ENCODE measurements around the gene OR13A1.
"Not testable (repeated sequence)": the region's sequence is repeated elsewhere in the genome, so short reads cannot be mapped to it uniquely, and the experiment has no call there.

The OR13A1 gene

GRCh38 chr10:45308707-45309106, 6.7 kb downstream of the OR13A1 start:
- TF ChIP-seq, protein P1, sequence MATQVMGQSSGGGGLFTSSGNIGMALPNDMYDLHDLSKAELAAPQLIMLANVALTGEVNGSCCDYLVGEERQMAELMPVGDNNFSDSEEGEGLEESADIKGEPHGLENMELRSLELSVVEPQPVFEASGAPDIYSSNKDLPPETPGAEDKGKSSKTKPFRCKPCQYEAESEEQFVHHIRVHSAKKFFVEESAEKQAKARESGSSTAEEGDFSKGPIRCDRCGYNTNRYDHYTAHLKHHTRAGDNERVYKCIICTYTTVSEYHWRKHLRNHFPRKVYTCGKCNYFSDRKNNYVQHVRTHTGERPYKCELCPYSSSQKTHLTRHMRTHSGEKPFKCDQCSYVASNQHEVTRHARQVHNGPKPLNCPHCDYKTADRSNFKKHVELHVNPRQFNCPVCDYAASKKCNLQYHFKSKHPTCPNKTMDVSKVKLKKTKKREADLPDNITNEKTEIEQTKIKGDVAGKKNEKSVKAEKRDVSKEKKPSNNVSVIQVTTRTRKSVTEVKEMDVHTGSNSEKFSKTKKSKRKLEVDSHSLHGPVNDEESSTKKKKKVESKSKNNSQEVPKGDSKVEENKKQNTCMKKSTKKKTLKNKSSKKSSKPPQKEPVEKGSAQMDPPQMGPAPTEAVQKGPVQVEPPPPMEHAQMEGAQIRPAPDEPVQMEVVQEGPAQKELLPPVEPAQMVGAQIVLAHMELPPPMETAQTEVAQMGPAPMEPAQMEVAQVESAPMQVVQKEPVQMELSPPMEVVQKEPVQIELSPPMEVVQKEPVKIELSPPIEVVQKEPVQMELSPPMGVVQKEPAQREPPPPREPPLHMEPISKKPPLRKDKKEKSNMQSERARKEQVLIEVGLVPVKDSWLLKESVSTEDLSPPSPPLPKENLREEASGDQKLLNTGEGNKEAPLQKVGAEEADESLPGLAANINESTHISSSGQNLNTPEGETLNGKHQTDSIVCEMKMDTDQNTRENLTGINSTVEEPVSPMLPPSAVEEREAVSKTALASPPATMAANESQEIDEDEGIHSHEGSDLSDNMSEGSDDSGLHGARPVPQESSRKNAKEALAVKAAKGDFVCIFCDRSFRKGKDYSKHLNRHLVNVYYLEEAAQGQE (IDR thresholded peaks at IDR 0.05; ENCODE audit: insufficient replicate concordance, low read depth) = no peak
- peak; percentile 23 for TF ChIP-seq CTCF (IDR thresholded peaks at IDR 0.05; ENCODE audit: insufficient read depth, low read length)
- peak; percentile 3 to 42 for DNase-seq (ENCODE audit: low read depth in 1 of 2, low spot score in 1 of 2)
- Histone ChIP-seq H3K27me3 (ENCODE audit: insufficient read depth, poor library complexity, severe bottlenecking) (no peaks in the 10 kb centered on the region), H3K27ac (replicated peaks) (no peak overlapping the region), H3K4me3 (replicated peaks; ENCODE audit: insufficient read depth, low read length) (no peak overlapping the region)

GRCh38 chr10:45302573-45302972, 12.8 kb downstream of the OR13A1 start:
- no peak for DNase-seq (ENCODE audit: low read depth in 1 of 2, low spot score in 1 of 2)
- Histone ChIP-seq H3K27ac (replicated peaks) (no peak overlapping the region), H3K27me3 (ENCODE audit: insufficient read depth, poor library complexity, severe bottlenecking) (no peaks in the 10 kb centered on the region), H3K4me3 (replicated peaks; ENCODE audit: insufficient read depth, low read length) (no peak overlapping the region)
- TF ChIP-seq GABPA (IDR thresholded peaks at IDR 0.05; ENCODE audit: low read depth) = no peak
- no peak for TF ChIP-seq CTCF (IDR thresholded peaks at IDR 0.05; ENCODE audit: insufficient read depth, low read length)
- TF ChIP-seq, protein P1 (IDR thresholded peaks at IDR 0.05; ENCODE audit: insufficient replicate concordance, low read depth) = no peak
- no peak for TF ChIP-seq POLR2AphosphoS5 (IDR thresholded peaks at IDR 0.05; ENCODE audit: low read depth)
- no peak for TF ChIP-seq SPI1 (IDR thresholded peaks at IDR 0.05; ENCODE audit: borderline replicate concordance, low read depth)

DNA sequence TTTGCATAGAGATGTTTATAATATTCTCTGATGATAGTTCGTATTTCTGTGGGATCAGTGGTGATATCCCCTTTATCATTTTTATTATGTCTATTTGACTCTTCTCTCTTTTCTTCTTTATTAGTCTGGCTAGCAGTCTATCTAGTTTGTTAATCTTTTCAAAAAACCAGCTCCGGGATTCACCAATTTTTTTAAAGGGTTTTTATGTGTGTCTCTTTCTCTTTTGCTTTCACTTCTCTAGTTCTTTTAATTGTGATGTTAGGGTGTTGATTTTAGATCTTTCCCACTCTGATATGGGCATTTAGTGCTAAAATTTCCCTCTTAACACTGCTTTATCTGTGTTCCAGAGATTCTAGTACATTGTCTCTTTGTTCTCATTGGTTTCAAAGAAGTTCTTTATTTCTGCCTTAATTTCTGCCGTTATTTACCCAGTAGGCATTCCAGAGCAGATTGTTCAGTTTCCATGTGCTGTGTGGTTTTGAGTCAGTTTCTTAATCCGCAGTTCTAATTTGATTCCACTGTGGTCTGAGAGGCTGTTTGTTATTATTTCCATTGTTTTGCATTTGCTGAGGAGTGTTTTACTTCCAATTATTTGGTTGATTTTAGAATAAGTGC, 17.0 kb downstream of the OR13A1 start:
- not testable (repeated sequence) for H3K27ac ChIP-seq (replicated peaks); DNase-seq (ENCODE audit: low read depth in 1 of 2, low spot score in 1 of 2); H3K4me3 ChIP-seq (replicated peaks; ENCODE audit: insufficient read depth, low read length); H3K27me3 ChIP-seq (ENCODE audit: insufficient read depth, poor library complexity, severe bottlenecking)

DNA sequence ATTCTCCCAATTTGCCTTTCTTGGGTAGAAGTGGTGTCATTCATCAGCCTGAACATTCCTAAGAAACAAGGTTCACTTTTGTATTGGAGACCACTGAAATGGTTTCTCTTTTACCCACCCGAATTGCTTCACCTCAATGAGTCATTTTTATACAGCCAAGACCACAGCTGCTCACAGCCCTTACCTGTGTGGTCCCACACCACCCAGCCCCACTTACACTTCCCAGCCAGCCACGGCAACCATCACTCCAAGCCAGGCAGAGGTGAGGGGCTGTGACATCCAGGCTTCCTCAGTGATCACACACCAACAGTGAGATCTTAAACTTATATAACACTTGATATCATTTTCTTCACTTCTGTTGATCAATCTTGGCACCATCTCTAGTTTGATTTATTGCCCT, 20.7 kb downstream of the OR13A1 start:
- Histone ChIP-seq H3K27ac (replicated peaks) (no peak overlapping the region), H3K27me3 (ENCODE audit: insufficient read depth, poor library complexity, severe bottlenecking) (no peaks in the 10 kb centered on the region), H3K4me3 (replicated peaks; ENCODE audit: insufficient read depth, low read length) (no peak overlapping the region)
- TF ChIP-seq CTCF (IDR thresholded peaks at IDR 0.05; ENCODE audit: insufficient read depth, low read length) (no peak), GABPA (IDR thresholded peaks at IDR 0.05; ENCODE audit: low read depth) (no peak), SPI1 (IDR thresholded peaks at IDR 0.05; ENCODE audit: borderline replicate concordance, low read depth) (no peak), POLR2AphosphoS5 (IDR thresholded peaks at IDR 0.05; ENCODE audit: low read depth) (no peak)
- TF ChIP-seq, protein P1 (IDR thresholded peaks at IDR 0.05; ENCODE audit: insufficient replicate concordance, low read depth) = no peak
- DNase-seq (ENCODE audit: low read depth in 1 of 2, low spot score in 1 of 2) = no peak

Measured in HL-60 (cell line).